Brain microvascular endothelial cell (primary cell): ENCODE results near the gene WDR86.

Source experiments
- DNase-seq: peaks from one replicate; pipeline ENCODE4 v3.0.0-alpha.2; 2020
- H3K27ac ChIP-seq: fragments of 250-450 bp; sonication (Bioruptor Pico); 2 replicates; pipeline ENCODE4 v1.5.1; 2020; ENCODE audit warnings: mild to moderate bottlenecking, moderate library complexity
- H3K27me3 ChIP-seq: fragments of 250-450 bp; sonication (Bioruptor Pico); replicated peaks from 2 replicates; pipeline ENCODE4 v1.5.1; 2020; ENCODE audit warnings: mild to moderate bottlenecking
- H3K36me3 ChIP-seq: fragments of 250-450 bp; sonication (Bioruptor Pico); replicated peaks from 2 replicates; pipeline ENCODE4 v1.5.1; 2020; ENCODE audit warnings: mild to moderate bottlenecking
- H3K4me3 ChIP-seq: 2 replicates; pipeline ENCODE4 v1.5.1; 2011; ENCODE audit warnings: low read depth, mild to moderate bottlenecking, control low read depth, low read length, moderate library complexity
- in situ Hi-C: cut with HindIII; loops from 2 replicates; pipeline ENCODE4 v1.10.0; 2017; ENCODE audit warnings: low sequenced_read_pairs, low pct_ligation_motif_present
- TF ChIP-seq, protein P1 (sequence below): IDR thresholded peaks from 2 replicates; pipeline ENCODE4 v1.5.1; 2011; ENCODE audit warnings: low read depth, mild to moderate bottlenecking, moderate library complexity, low read length, control low read depth, inconsistent platforms; ENCODE audit errors: missing control alignments

The WDR86 gene

DNA sequence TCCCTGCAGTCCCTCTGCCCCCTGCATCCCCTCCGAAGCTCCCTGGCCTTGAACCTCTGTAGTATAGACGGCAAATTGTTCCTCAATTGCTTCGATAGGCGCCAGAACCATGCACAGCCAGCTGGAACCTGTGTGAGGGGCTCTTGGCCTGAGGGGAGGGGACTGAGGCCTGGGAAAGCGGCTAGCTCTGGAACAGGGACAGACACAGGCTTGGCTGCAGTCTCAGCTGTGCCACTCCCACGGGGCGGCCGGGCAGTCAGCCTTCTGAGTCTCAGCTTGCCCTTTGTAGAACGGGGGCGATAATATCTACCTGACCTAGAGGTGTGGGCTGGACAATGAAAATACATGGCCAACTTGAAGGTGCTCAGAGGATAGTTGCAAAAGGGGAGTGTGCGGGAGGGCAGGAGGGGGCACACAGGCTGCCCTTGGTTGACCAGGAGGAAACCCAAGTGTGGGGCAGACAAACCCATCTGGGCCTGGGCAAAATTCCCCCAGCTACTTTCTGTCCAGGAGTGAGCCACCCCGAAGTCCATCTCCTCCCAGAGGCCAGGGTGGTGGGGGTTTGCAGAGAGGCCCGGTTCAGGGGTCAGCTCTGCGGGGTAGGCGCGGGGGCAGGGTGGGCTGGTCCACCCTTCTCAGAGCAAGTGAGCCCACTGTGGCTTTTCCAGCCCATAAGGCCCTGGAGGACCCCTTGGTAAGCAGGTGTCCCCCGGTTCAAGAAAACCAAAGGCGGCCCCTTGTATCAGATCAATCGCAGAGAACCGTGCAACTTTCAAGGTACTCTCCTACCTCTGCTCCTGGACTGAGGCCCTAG is 25.5 kb upstream of the WDR86 start:
- Histone ChIP-seq H3K27me3 (no peaks in the 10 kb centered on the region), H3K4me3 (no peak overlapping the region), H3K27ac (no peak overlapping the region), H3K36me3 (no peaks in the 10 kb centered on the region)
- in situ Hi-C loops: no loop called here
- TF ChIP-seq, protein P1, sequence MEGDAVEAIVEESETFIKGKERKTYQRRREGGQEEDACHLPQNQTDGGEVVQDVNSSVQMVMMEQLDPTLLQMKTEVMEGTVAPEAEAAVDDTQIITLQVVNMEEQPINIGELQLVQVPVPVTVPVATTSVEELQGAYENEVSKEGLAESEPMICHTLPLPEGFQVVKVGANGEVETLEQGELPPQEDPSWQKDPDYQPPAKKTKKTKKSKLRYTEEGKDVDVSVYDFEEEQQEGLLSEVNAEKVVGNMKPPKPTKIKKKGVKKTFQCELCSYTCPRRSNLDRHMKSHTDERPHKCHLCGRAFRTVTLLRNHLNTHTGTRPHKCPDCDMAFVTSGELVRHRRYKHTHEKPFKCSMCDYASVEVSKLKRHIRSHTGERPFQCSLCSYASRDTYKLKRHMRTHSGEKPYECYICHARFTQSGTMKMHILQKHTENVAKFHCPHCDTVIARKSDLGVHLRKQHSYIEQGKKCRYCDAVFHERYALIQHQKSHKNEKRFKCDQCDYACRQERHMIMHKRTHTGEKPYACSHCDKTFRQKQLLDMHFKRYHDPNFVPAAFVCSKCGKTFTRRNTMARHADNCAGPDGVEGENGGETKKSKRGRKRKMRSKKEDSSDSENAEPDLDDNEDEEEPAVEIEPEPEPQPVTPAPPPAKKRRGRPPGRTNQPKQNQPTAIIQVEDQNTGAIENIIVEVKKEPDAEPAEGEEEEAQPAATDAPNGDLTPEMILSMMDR: no peak
- no peak for DNase-seq

DNA sequence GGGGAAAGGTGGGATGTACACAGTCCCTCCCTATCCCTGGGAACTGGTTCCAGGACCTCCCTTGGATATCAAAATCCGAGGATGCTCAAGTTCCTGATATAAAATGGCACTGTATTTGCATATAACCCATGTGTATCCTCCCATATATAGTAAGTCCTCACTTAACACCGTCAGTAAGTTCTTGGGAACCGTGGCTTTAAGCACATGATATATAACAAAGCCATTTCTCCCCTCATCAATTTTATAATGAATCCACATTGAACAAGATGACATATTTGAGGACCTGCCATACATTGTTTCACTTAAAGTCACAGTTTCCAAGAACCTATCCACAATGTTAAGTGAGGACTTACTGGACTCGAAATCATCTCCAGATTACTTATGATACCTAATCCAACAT is 24.7 kb upstream of the WDR86 start:
- in situ Hi-C loops: no loop called here
- Histone ChIP-seq H3K36me3 (no peaks in the 10 kb centered on the region), H3K27me3 (no peaks in the 10 kb centered on the region), H3K27ac (no peak overlapping the region), H3K4me3 (no peak overlapping the region)
- no peak for DNase-seq
- TF ChIP-seq, protein P1: no peak

DNA sequence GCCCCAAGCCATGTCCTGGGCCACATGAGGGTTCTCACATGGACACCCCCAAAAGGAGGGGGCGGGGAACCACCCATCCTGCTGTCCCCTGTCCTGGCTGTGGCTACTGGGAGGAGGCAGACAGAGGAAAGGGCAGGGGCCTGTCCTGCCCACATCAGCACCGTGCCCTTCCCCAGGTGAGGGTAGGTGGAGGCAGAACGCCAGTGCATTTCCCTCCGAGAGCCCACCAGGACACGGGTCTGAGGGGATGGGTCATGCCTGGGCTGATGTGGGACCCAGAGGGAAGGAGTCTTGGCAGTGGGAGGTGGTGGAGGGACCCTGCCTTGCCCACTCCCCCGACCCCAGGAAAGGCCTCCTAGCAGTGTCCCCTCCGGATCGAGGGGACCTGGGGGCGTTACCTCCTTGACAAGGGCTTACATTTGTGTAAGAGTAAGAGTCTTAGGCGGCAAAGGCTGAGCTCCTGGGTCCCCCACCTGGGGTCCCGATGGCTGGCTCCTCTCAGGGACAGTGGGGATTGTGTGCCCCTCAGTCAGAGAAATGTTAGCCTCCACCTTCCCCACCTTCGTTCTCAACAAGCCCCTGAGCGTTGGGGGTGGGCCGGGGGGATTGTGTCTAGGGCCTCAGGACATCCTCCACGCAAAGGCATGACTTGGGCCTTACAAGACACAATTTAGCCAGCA is 24.0 kb upstream of the WDR86 start:
- Histone ChIP-seq H3K36me3 (no peaks in the 10 kb centered on the region), H3K27ac (no peak overlapping the region), H3K4me3 (no peak overlapping the region), H3K27me3 (no peaks in the 10 kb centered on the region)
- no peak for DNase-seq
- TF ChIP-seq, protein P1: no peak
- in situ Hi-C loops: no loop called here

DNA sequence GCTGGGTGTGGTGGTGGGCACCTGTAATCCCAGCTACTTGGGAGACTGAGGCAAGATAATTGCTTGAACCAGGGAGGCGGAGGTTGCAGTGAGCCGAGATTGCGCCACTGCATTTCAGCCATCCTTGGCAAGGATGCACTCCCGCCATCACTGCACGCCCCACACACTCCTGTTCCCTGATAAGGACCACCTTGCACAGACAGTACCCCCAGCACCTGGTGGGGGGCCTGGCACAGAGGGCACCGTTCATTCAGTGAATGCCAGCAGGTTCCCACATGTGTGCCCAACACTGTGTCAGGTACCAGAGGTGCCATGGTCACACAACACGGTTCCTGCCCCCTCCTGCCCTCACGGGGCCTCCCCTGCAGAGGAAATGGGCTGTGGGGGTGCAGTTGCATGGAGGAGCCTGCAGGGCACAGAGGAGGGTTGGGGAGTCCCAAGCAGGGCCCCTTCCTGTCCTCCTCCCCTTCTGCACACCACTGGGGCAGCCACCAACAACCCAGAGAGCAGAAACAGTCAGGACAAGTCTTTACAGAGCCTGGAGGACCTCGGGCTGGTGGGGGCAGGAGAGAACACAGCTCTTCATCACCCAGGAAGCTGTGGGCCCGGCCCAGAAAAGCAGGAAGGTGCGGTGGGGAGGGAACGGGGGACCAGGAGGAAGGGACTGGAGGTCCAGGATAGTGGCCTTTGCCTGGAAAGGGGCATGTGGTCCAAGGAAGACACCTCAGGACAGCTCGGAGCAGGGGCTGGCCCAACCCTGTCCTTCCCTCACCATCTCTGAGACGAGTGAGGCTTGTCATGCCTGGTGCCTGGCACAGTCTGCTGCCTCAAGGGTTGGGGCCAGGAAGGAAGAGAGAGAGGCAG is 23.1 kb upstream of the WDR86 start:
- no peak for DNase-seq
- no peak overlapping the region for H3K27ac ChIP-seq
- H3K27me3 ChIP-seq: no peaks in the 10 kb centered on the region
- no peaks in the 10 kb centered on the region for H3K36me3 ChIP-seq
- in situ Hi-C loops: no loop called here
- H3K4me3 ChIP-seq: no peak overlapping the region
- TF ChIP-seq, protein P1: peak; percentile 39

DNA sequence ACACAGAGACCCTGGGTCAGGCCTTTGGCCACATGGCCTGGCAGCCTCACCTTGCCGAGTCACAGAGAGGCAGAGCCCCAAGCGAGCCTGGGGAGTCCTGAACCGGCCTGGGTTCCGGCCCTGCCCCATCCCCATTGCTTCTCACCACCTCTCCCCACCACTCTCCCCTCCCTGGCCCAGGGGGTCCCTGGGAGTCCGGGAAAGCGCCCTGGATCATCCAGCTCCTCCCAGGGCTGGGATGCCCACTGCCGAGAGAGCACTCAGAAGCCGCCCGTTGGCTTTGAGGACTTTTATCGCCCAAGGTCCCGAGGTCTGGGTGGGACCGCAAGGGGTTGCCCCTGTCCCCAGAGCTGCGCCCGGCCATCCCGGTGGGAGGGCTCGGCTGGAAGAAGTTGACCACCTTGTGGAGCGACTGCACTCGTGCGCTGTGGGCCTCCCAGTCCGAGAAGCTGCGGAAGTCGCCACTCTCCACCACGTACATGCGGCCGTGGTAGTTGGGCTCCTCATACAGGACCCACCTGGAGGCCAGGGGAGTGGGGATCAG is 22.0 kb upstream of the WDR86 start:
- H3K4me3 ChIP-seq: no peak overlapping the region
- H3K27me3 ChIP-seq: no peaks in the 10 kb centered on the region
- no peaks in the 10 kb centered on the region for H3K36me3 ChIP-seq
- no peak overlapping the region for H3K27ac ChIP-seq
- TF ChIP-seq, protein P1: no peak
- in situ Hi-C loops: no loop called here
- DNase-seq: no peak
